HCT116 (cell line): ENCODE results near the gene SIPA1L3. TPM values are rescaled to one million over a fixed set of nuclear protein-coding genes. Genes with fewer than 3 reads are reported as not detected.

Source experiments
- ATAC-seq: fragments of 200-7000 bp; cut with Tn5 transposase; 2 replicates; pipeline ENCODE4 v1.9.1; 2020; ENCODE audit warnings: mild to moderate bottlenecking, moderate library complexity
- BruUV-seq: library from RNA; stranded (reverse); fragments of 400-500 nt; replicated peaks from 2 replicates; lab custom pipeline; 2021; lab: Mats Ljungman, UMichigan
- CTCF ChIA-PET: fragments of 300-600 bp; sonication (Branson Sonifier 250); formaldehyde crosslinking; loops from one replicate; lab custom pipeline; 2021; ENCODE audit warnings: antibody characterized with exemption; lab: Charles Lee
- POLR2A ChIA-PET: fragments of 300-600, 350-600 bp; sonication (Branson Sonifier 250); formaldehyde crosslinking; loops from one replicate; lab custom pipeline; 2021; ENCODE audit warnings: antibody characterized with exemption; lab: Charles Lee
- RAD21 ChIA-PET, 2 experiments: fragments of 300-600 bp; sonication (Branson Sonifier 250); formaldehyde crosslinking; loops; one replicate each; lab custom pipeline; 2023; ENCODE audit warnings: low total read pairs in 2 of 2; ENCODE audit not compliant: uncharacterized antibody in 2 of 2, unreplicated experiment in 2 of 2, low non-redundant PET in 1 of 2; lab: Charles Lee
- DNase-seq: peaks from one replicate; pipeline ENCODE4 v3.0.0-alpha.2; 2010; ENCODE audit warnings: low read depth, low spot score
- H2AFZ ChIP-seq: fragments of 200-600 bp; shearing (Covaris generic), sonication (generic); 2 replicates; pipeline ENCODE4 v1.6.1; 2017; ENCODE audit warnings: low read depth, mixed run types, mixed read lengths, antibody characterized with exemption, low read length; ENCODE audit not compliant: poor library complexity, severe bottlenecking
- H3K27ac ChIP-seq: 2 replicates; pipeline ENCODE4 v1.5.1; 2012; ENCODE audit warnings: low read depth, low read length
- H3K27me3 ChIP-seq: fragments of 200-600 bp; sonication (generic); 2 replicates; pipeline ENCODE4 v1.6.1; 2016; ENCODE audit warnings: mixed run types, low read length, mixed read lengths; ENCODE audit not compliant: insufficient read depth
- H3K36me3 ChIP-seq, 2 experiments: fragments of 200-500 bp in 1 of 2; fragments of 200-600 bp in 1 of 2; sonication (Bioruptor generic) in 1 of 2; sonication (generic) in 1 of 2; 2 replicates each; pipeline versions ENCODE4 v1.5.1 to v1.6.1; 2014 to 2016; ENCODE audit warnings: low read length in 2 of 2, inconsistent platforms in 1 of 2, mixed read lengths in 1 of 2, mixed run types in 1 of 2; ENCODE audit not compliant: insufficient read depth in 2 of 2, control insufficient read depth in 1 of 2
- H3K4me1 ChIP-seq, 2 experiments: fragments of 200-600 bp in 1 of 2; sonication (generic) in 1 of 2; 2 replicates each; pipeline versions ENCODE4 v1.5.1 to v1.6.1; 2012 to 2017; ENCODE audit warnings: low read length in 2 of 2, inconsistent platforms in 1 of 2, mild to moderate bottlenecking in 1 of 2, mixed read lengths in 1 of 2, mixed run types in 1 of 2, moderate library complexity in 1 of 2; ENCODE audit not compliant: insufficient read depth in 2 of 2, control insufficient read depth in 1 of 2
- H3K4me2 ChIP-seq: fragments of 200-600 bp; sonication (generic); 2 replicates; pipeline ENCODE4 v1.6.1; 2017; ENCODE audit warnings: mixed run types, low read length, mixed read lengths
- H3K4me3 ChIP-seq, 2 experiments: fragments of 200-600 bp in 1 of 2; sonication (generic) in 1 of 2; replicated peaks in 1 of 2; 2 replicates each; pipeline ENCODE4 v1.5.1; 2011 to 2016; ENCODE audit warnings: low read length in 2 of 2, control low read depth in 1 of 2, low read depth in 1 of 2, mild to moderate bottlenecking in 1 of 2, mixed read lengths in 1 of 2, mixed run types in 1 of 2
- H3K79me2 ChIP-seq: fragments of 200-600 bp; sonication (generic); 2 replicates; pipeline ENCODE4 v1.6.1; 2017; ENCODE audit warnings: mild to moderate bottlenecking, mixed run types, low read length, moderate library complexity, mixed read lengths; ENCODE audit not compliant: insufficient read depth
- H3K9ac ChIP-seq: fragments of 200-600 bp; sonication (generic); 2 replicates; pipeline ENCODE4 v1.6.1; 2016; ENCODE audit warnings: low read length, mixed read lengths
- H3K9me2 ChIP-seq: fragments of 200-600 bp; sonication (generic), shearing (Covaris generic); 2 replicates; pipeline ENCODE4 v1.6.1; 2017; ENCODE audit warnings: mixed run types, mild to moderate bottlenecking, moderate library complexity; ENCODE audit not compliant: insufficient read depth
- H3K9me3 ChIP-seq, 2 experiments: fragments of 200-500 bp in 1 of 2; fragments of 200-600 bp in 1 of 2; sonication (Bioruptor generic) in 1 of 2; sonication (generic) in 1 of 2; 2 replicates each; pipeline ENCODE4 v1.6.1; 2014 to 2017; ENCODE audit warnings: low read length in 2 of 2, mixed read lengths in 2 of 2, inconsistent platforms in 1 of 2, low read depth in 1 of 2, mild to moderate bottlenecking in 1 of 2, mixed run types in 1 of 2, moderate library complexity in 1 of 2; ENCODE audit not compliant: control insufficient read depth in 1 of 2, insufficient read depth in 1 of 2
- H4K20me1 ChIP-seq: fragments of 200-600 bp; sonication (generic), shearing (Covaris generic); 2 replicates; pipeline ENCODE4 v1.6.1; 2017; ENCODE audit warnings: mixed run types, mild to moderate bottlenecking, moderate library complexity; ENCODE audit not compliant: insufficient read depth
- CEBPB ChIP-seq: IDR thresholded peaks from 2 replicates; pipeline ENCODE4 v1.6.1; 2012; ENCODE audit warnings: low read depth
- CTCF ChIP-seq, 3 experiments: fragments of 200-600 bp in 1 of 3; sonication (generic) in 1 of 3; IDR thresholded peaks in 2 of 3; conservative IDR thresholded peaks in 1 of 3; 2 replicates each; pipeline ENCODE4 v1.5.1; 2012 to 2017; ENCODE audit warnings: low read depth in 2 of 3, low read length in 2 of 3, antibody characterized with exemption in 1 of 3, borderline replicate concordance in 1 of 3, control low read depth in 1 of 3, mild to moderate bottlenecking in 1 of 3, mixed read lengths in 1 of 3, mixed run types in 1 of 3, moderate library complexity in 1 of 3; ENCODE audit not compliant: insufficient read depth in 1 of 3
- ELF1 ChIP-seq: IDR thresholded peaks from 2 replicates; pipeline ENCODE4 v1.6.1; 2012; ENCODE audit warnings: low read depth, borderline replicate concordance
- EZH2 ChIP-seq: fragments of 200-600 bp; sonication (generic); IDR thresholded peaks from 2 replicates; pipeline ENCODE4 v1.6.1; 2017; ENCODE audit warnings: antibody characterized with exemption, mixed run types
- EZH2phosphoT487 ChIP-seq: fragments of 200-600 bp; IDR thresholded peaks from 2 replicates; pipeline ENCODE4 v1.6.1; 2018; ENCODE audit warnings: antibody characterized with exemption, borderline replicate concordance
- JUND ChIP-seq: IDR thresholded peaks from 2 replicates; pipeline ENCODE4 v1.6.1; 2012
- MAX ChIP-seq: IDR thresholded peaks from 2 replicates; pipeline ENCODE4 v1.6.1; 2012
- POLR2AphosphoS5 ChIP-seq: IDR thresholded peaks from 2 replicates; pipeline ENCODE4 v1.6.1; 2011; ENCODE audit warnings: mild to moderate bottlenecking, low read depth, low read length, moderate library complexity
- RAD21 ChIP-seq: IDR thresholded peaks from 2 replicates; pipeline ENCODE4 v1.6.1; 2012; ENCODE audit warnings: low read depth, mild to moderate bottlenecking
- SIN3A ChIP-seq: IDR thresholded peaks from 2 replicates; pipeline ENCODE4 v1.6.1; 2012; ENCODE audit warnings: low read depth
- SP1 ChIP-seq: IDR thresholded peaks from 2 replicates; pipeline ENCODE4 v1.6.1; 2012; ENCODE audit warnings: low read depth
- SRF ChIP-seq: IDR thresholded peaks from 2 replicates; pipeline ENCODE4 v1.6.1; 2012; ENCODE audit warnings: low read depth
- TCF7L2 ChIP-seq: IDR thresholded peaks from 2 replicates; pipeline ENCODE4 v1.7.0; 2011; ENCODE audit warnings: borderline replicate concordance, inconsistent platforms; ENCODE audit not compliant: insufficient read depth, insufficient read length; ENCODE audit errors: extremely low read depth
- YY1 ChIP-seq: IDR thresholded peaks from 2 replicates; pipeline ENCODE4 v1.6.1; 2011; ENCODE audit warnings: low read length, low read depth, moderate library complexity, mild to moderate bottlenecking; ENCODE audit not compliant: insufficient replicate concordance; ENCODE audit errors: extremely low read depth
- intact Hi-C: fragments of 100-400 bp; cut with micrococcal nuclease; formaldehyde crosslinking; loops from 2 replicates; pipeline ENCODE4 v1.10.0; 2022
- total RNA-seq: library from RNA; stranded (reverse); gene quantifications from one replicate; pipeline ENCODE4 v1.2.1, GENCODE V29; 2021; ENCODE audit not compliant: unreplicated experiment

Gene SIPA1L3
- total RNA-seq, 1 experiment from 2014 or later = 41.8 TPM

- BruUV-seq = no TSS peak
- Histone ChIP-seq H3K4me2 (no peak overlapping the region), H3K27me3 (no peaks in the 10 kb centered on the region), H3K9me3 (no peaks in the 10 kb centered on the region), H3K9ac (no peak overlapping the region), H3K36me3 (no peaks in the 10 kb centered on the region), H3K4me1 (peaks cover 0 to 7% of the 10 kb centered on the region in 2 experiments; a peak in 1 of 4 replicates), H2AFZ (no peak overlapping the region), H3K79me2 (no peaks in the 10 kb centered on the region), H3K4me3 (no peak overlapping the region), H4K20me1 (no peaks in the 10 kb centered on the region), H3K27ac (no peak overlapping the region), H3K9me2 (no peaks in the 10 kb centered on the region)
- CTCF ChIA-PET = no interaction called here
- no peak for ATAC-seq
- intact Hi-C loops = no loop called here
- TF ChIP-seq SRF (no peak), CEBPB (no peak), POLR2AphosphoS5 (no peak), CTCF (IDR thresholded peaks at IDR 0.05 in 2 of 3, conservative IDR thresholded peaks at IDR 0.05 in 1 of 3; ENCODE audit: borderline replicate concordance in 1 of 3, insufficient read depth in 1 of 3, low read depth in 2 of 3, low read length in 2 of 3) (no peak), TCF7L2 (no peak), RAD21 (no peak), ELF1 (no peak), MAX (no peak), EZH2 (no peak), EZH2phosphoT487 (no peak), SIN3A (no peak), JUND (no peak), YY1 (no peak), SP1 (no peak)
- POLR2A ChIA-PET = no interaction called here
- RAD21 ChIA-PET = no interaction called here
- no peak for DNase-seq
Measured at GRCh38 chr19:38208571-38208970, 301.6 kb downstream of the SIPA1L3 start.
